B cell (primary cell): ENCODE data around the gene PLD5. TPM values are rescaled to one million over a fixed set of nuclear protein-coding genes. Genes with fewer than 3 reads are reported as not detected.
A peak's percentile ranks its signal among the peaks of the same experiment; 100 is the strongest.

ENCODE experiments used
- ATAC-seq: fragments of 200-7000 bp; cut with Tn5 transposase; one replicate; pipeline ENCODE4 v1.10.0; 2021; ENCODE audit warnings: low read depth, mild to moderate bottlenecking, moderate number of reproducible peaks, moderate library complexity
- CTCF ChIA-PET: fragments of 350-600 bp; sonication (Branson Sonifier 250); formaldehyde crosslinking; loops from one replicate; lab custom pipeline; 2021; ENCODE audit warnings: antibody characterized with exemption, inconsistent platforms; lab: Charles Lee
- POLR2A ChIA-PET: fragments of 350-600 bp; sonication (Branson Sonifier 250); formaldehyde crosslinking; loops from one replicate; lab custom pipeline; 2021; ENCODE audit warnings: antibody characterized with exemption; lab: Charles Lee
- DNase-seq: peaks from one replicate; pipeline ENCODE4 v3.0.0; 2013
- H2AFZ ChIP-seq: 2 replicates; pipeline ENCODE4 v1.6.1; 2012; ENCODE audit warnings: mild to moderate bottlenecking, low read depth, low read length; ENCODE audit not compliant: insufficient read depth, poor library complexity, severe bottlenecking
- H3K27ac ChIP-seq, 2 donors: 1 replicate in 1 of 2; 2 replicates in 1 of 2; pipeline ENCODE4 v1.5.1; 2012 to 2013; ENCODE audit warnings: low read length in 2 of 2, mild to moderate bottlenecking in 2 of 2, moderate library complexity in 1 of 2
- H3K27me3 ChIP-seq, 4 experiments: fragments of 200-600 bp in 1 of 4; sonication (generic) in 1 of 4; replicated peaks in 1 of 4; 1 replicate in 2 of 4; 2 replicates in 2 of 4; pipeline versions ENCODE4 v1.6.1 to v1.7.0; 2013 to 2016; ENCODE audit warnings: low read length in 3 of 4, mild to moderate bottlenecking in 2 of 4, mixed read lengths in 1 of 4, moderate library complexity in 1 of 4; ENCODE audit not compliant: insufficient read depth in 4 of 4, control insufficient read depth in 3 of 4; ENCODE audit errors: control extremely low read depth in 1 of 4
- H3K36me3 ChIP-seq, 2 experiments: replicated peaks in 1 of 2; 1 replicate in 1 of 2; 2 replicates in 1 of 2; pipeline versions ENCODE4 v1.6.1 to v1.7.1; 2013; ENCODE audit warnings: low read length in 1 of 2; ENCODE audit not compliant: insufficient read depth in 2 of 2, control insufficient read depth in 1 of 2; ENCODE audit errors: control extremely low read depth in 1 of 2, extremely low read depth in 1 of 2
- H3K4me1 ChIP-seq, 2 donors: fragments of 200-600 bp in 1 of 2; sonication (generic) in 1 of 2; 1 replicate in 1 of 2; 2 replicates in 1 of 2; pipeline versions ENCODE4 v1.5.1 to v1.6.1; 2013 to 2017; ENCODE audit warnings: low read length in 2 of 2; ENCODE audit not compliant: control insufficient read depth in 2 of 2, insufficient read depth in 2 of 2
- H3K4me2 ChIP-seq: replicated peaks from 2 replicates; pipeline ENCODE3; 2012; ENCODE audit warnings: mild to moderate bottlenecking, low read depth, low read length; ENCODE audit not compliant: poor library complexity, severe bottlenecking
- H3K4me3 ChIP-seq, 5 experiments: fragments of 200-600 bp in 1 of 5; sonication (generic) in 1 of 5; 1 replicate in 3 of 5; 2 replicates in 2 of 5; pipeline versions ENCODE4 v1.5.1 to v1.7.0; 2011 to 2016; ENCODE audit warnings: low read length in 4 of 5, mild to moderate bottlenecking in 4 of 5, low read depth in 2 of 5, control low read depth in 1 of 5, moderate library complexity in 1 of 5; ENCODE audit not compliant: insufficient read depth in 1 of 5; ENCODE audit errors: control extremely low read depth in 1 of 5, extremely low read depth in 1 of 5
- H3K79me2 ChIP-seq: fragments of 200-600 bp; sonication (generic); one replicate; pipeline ENCODE4 v1.6.0; 2016; ENCODE audit warnings: low read length; ENCODE audit not compliant: control insufficient read depth, insufficient read depth
- H3K9ac ChIP-seq: fragments of 200-600 bp; sonication (generic); 2 replicates; pipeline ENCODE4 v1.6.1; 2017; ENCODE audit warnings: mild to moderate bottlenecking, low read length, moderate library complexity
- H3K9me3 ChIP-seq, 3 donors: one replicate each; pipeline versions ENCODE4 v1.6.1 to v1.7.1; 2013; ENCODE audit warnings: low read length in 2 of 3; ENCODE audit not compliant: control insufficient read depth in 2 of 3, insufficient read depth in 1 of 3; ENCODE audit errors: control extremely low read depth in 1 of 3
- H4K20me1 ChIP-seq: 2 replicates; pipeline ENCODE4 v1.6.0; 2012; ENCODE audit warnings: mild to moderate bottlenecking, low read length; ENCODE audit not compliant: insufficient read depth, control insufficient read depth, poor library complexity, severe bottlenecking
- H3K27ac Mint-ChIP-seq: one replicate; pipeline ENCODE4 v1.8.0; 2021; ENCODE audit warnings: mixed read lengths
- H3K27me3 Mint-ChIP-seq: one replicate; pipeline ENCODE4 v1.8.0; 2021; ENCODE audit warnings: mixed read lengths
- H3K4me1 Mint-ChIP-seq: one replicate; pipeline ENCODE4 v1.8.0; 2021; ENCODE audit warnings: mixed read lengths
- H3K4me3 Mint-ChIP-seq: one replicate; pipeline ENCODE4 v1.8.0; 2021; ENCODE audit warnings: mixed read lengths
- H3K9me3 Mint-ChIP-seq: one replicate; pipeline ENCODE4 v1.8.0; 2022; ENCODE audit warnings: mixed read lengths; ENCODE audit not compliant: insufficient read depth
- EZH2 ChIP-seq: IDR thresholded peaks from 2 replicates; pipeline ENCODE4 v1.6.1; 2012; ENCODE audit warnings: borderline replicate concordance, low read depth, mild to moderate bottlenecking, moderate library complexity, low read length; ENCODE audit not compliant: insufficient read depth, poor library complexity, severe bottlenecking
- WGBS: methylation state at CpG from one replicate; pipeline ENCODE4 v1.1.5; 2013; ENCODE audit warnings: missing lambda C conversion rate; ENCODE audit not compliant: insufficient coverage; 5-methylcytosine and 5-hydroxymethylcytosine counted together
- intact Hi-C: fragments of 100-400 bp; cut with micrococcal nuclease; formaldehyde crosslinking; loops from one replicate; pipeline ENCODE4 v1.10.0; 2022
- polyA plus RNA-seq: library from polyadenylated mRNA; depleted of rRNA; stranded (reverse); fragments of >200 nt; gene quantifications from 2 replicates; pipeline ENCODE4 v1.2.3, GENCODE V29; 2012
- total RNA-seq, 2 donors: library from RNA; stranded (reverse); fragments of 120-200 nt in 1 of 2; gene quantifications; 1 replicate in 1 of 2; 2 replicates in 1 of 2; pipeline versions ENCODE4 v1.2.3 to v1.2.4, GENCODE V29; 2013 to 2022
- TF ChIP-seq, protein P1 (sequence below): fragments of 200-600 bp; IDR thresholded peaks from one replicate; pipeline ENCODE4 v1.8.0; 2022; ENCODE audit warnings: antibody characterized with exemption, mild to moderate bottlenecking

Gene PLD5
- total and polyA plus RNA-seq, 2 donors (not counting 1 experiment from before 2014, with no cell fraction given), result 0.37 to 1.9 TPM

DNA sequence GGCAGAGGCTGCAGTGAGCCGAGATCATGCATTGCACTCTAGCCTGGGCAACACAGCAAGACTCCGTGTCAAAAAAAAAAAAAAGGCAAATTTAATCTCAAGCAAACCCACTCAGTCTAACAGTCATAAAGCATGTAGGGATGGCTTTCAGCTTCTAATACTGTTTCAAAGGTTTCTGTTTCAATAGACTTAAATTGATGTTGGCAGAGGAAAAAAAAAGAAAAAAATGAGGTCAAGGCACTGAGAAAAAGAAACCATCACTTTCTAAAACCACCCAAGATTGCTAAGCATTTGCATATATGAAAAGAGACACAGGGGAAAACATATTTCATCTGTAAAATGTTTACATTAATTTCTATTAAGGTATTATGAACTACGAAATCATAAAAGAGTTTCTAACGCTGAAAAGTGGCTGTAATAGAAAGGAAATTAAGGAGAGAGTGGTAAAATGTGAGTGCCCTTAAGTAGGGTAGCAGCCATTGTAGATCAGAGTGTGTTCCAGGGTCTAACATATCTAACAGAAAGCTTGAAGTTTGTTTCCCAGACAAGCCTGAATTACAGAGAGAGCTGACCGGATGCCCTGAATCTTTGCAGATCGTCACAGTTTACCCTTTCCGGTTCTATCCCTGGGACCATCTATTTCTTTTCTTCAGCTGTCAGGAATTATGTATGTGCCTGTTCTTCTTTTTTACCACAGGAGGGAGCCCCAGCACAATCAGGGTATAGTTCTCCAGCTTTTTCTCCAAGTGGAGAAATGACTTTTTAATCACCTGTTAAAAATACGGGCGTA, 70.0 kb downstream of the PLD5 start:
- H3K4me2 ChIP-seq, result no peak overlapping the region
- no peak overlapping the region for H3K9ac ChIP-seq
- DNase-seq (peak; percentile 39), ATAC-seq (no peak)
- Mint-ChIP-seq H3K4me3 (no peak overlapping the region), H3K4me1 (peaks cover 1% of the 10 kb centered on the region), H3K9me3 (no peaks in the 10 kb centered on the region), H3K27me3 (peaks cover 59% of the 10 kb centered on the region), H3K27ac (no peak overlapping the region)
- TF ChIP-seq, protein P1, sequence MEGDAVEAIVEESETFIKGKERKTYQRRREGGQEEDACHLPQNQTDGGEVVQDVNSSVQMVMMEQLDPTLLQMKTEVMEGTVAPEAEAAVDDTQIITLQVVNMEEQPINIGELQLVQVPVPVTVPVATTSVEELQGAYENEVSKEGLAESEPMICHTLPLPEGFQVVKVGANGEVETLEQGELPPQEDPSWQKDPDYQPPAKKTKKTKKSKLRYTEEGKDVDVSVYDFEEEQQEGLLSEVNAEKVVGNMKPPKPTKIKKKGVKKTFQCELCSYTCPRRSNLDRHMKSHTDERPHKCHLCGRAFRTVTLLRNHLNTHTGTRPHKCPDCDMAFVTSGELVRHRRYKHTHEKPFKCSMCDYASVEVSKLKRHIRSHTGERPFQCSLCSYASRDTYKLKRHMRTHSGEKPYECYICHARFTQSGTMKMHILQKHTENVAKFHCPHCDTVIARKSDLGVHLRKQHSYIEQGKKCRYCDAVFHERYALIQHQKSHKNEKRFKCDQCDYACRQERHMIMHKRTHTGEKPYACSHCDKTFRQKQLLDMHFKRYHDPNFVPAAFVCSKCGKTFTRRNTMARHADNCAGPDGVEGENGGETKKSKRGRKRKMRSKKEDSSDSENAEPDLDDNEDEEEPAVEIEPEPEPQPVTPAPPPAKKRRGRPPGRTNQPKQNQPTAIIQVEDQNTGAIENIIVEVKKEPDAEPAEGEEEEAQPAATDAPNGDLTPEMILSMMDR, result peak; percentile 55
- no peak for TF ChIP-seq EZH2
- no peaks in the 10 kb centered on the region for H3K4me1 ChIP-seq
- no peaks in the 10 kb centered on the region for H3K79me2 ChIP-seq
- no peaks in the 10 kb centered on the region for H3K36me3 ChIP-seq
- intact Hi-C loops, result loop anchor here (5.0 kb wide), 1 partner anchor 873 kb away; no protein-coding TSS in a partner anchor
- H3K27me3 ChIP-seq, result peaks cover 0 to 8% (median 0%) of the 10 kb centered on the region in 4 experiments
- H3K9me3 ChIP-seq, result no peaks in the 10 kb centered on the region
- 69% methylated on average over 2 of the region's 9 CpGs for WGBS
- H2AFZ ChIP-seq, result no peak overlapping the region
- H4K20me1 ChIP-seq, result no peaks in the 10 kb centered on the region
- H3K27ac ChIP-seq, result no peak overlapping the region
- ChIA-PET POLR2A (no interaction called here), CTCF (interaction anchor here (0.6 to 2.8 kb wide), 9 partner anchors 9 to 1358 kb away, joined by 3 to 12 read pairs (median 3); no protein-coding TSS in a partner anchor)
- H3K4me3 ChIP-seq, result no peak overlapping the region

DNA sequence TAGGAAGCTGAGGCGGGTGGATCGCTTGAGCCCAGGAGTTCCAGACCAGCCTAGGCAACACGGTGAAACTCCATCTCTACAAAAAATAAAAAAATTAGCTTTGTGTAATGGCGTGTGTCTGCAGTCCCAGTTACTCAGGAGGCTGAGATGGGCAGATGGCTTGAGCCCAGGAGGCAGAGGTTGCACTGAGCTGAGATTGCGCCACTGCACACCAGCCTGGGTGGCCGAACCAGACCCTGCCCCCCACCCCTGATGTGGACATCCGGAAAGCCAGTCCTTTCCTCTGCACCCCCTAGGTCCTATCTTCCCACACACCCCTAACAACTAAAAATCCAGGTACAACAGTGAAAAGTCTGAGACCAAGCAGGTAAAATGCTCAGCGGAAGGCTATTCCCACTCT, 71.9 kb downstream of the PLD5 start:
- intact Hi-C loops, result loop anchor here (5.0 kb wide), 1 partner anchor 875 kb away; no protein-coding TSS in a partner anchor
- ATAC-seq (no peak), DNase-seq (no peak)
- Histone ChIP-seq H3K4me3 (no peak overlapping the region), H2AFZ (no peak overlapping the region), H3K27ac (no peak overlapping the region), H3K36me3 (no peaks in the 10 kb centered on the region), H3K4me2 (no peak overlapping the region), H4K20me1 (no peaks in the 10 kb centered on the region), H3K79me2 (no peaks in the 10 kb centered on the region), H3K9ac (no peak overlapping the region), H3K4me1 (no peaks in the 10 kb centered on the region), H3K9me3 (no peaks in the 10 kb centered on the region), H3K27me3 (peaks cover 0 to 8% (median 0%) of the 10 kb centered on the region in 4 experiments)
- Mint-ChIP-seq H3K4me3 (no peak overlapping the region), H3K9me3 (no peaks in the 10 kb centered on the region), H3K4me1 (peaks cover 1% of the 10 kb centered on the region), H3K27ac (no peak overlapping the region), H3K27me3 (peaks cover 71% of the 10 kb centered on the region)
- 93% methylated on average over 4 of the region's 8 CpGs for WGBS
- CTCF ChIA-PET, result no interaction called here
- POLR2A ChIA-PET, result no interaction called here
- no peak for TF ChIP-seq EZH2
- TF ChIP-seq, protein P1, result no peak
